TTC549 (cell line): ENCODE data around the gene ELOA.
"Not testable (repeated sequence)": the region's sequence is repeated elsewhere in the genome, so short reads cannot be mapped to it uniquely, and the experiment has no call there.

ENCODE experiments used
- FAIRE-seq: peaks from 2 replicates; lab custom pipeline; 2012; peaks lifted over from hg19 to GRCh38; lab: Jason Lieb, UNC

Gene ELOA

DNA sequence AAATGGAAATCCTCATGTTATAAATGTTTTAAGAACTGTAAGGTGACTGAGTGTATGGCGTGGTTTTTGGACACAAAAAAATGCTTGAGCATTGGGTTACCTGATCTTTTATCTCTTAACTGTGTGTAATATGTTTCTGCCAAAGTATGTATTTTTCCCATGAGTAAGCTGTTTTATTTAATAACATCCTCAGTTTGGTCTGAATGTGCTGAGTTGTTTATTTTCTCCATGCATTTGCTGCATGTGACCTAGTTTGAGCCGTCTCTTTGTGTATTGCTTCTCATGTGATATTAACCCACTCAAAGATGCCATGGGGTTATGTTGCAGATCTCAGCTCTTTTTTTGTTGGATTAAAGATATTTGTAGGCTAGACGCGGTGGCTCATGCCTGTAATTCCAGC lies 41.6 kb downstream of the ELOA start:
- no peak for FAIRE-seq

DNA sequence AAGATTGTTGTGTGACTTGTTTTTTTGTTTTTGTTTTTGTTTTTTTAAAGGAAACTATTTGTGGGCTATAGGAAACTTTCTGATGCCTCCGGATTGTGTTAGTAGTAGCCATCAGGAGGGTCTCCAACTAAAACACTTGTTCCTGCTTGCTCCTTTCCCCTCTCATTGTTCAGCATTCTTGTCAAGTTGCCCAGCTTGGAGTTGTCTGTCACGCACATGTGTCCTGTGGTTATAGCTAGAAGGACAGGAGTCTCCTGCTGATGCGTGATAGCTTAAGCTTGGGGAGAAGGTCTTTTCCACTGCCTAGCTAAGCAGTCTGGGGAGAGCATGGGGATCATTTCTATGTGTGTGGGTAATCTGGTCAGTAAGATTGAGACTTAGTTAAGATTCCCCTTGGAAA lies 44.4 kb downstream of the ELOA start:
- FAIRE-seq: no peak

DNA sequence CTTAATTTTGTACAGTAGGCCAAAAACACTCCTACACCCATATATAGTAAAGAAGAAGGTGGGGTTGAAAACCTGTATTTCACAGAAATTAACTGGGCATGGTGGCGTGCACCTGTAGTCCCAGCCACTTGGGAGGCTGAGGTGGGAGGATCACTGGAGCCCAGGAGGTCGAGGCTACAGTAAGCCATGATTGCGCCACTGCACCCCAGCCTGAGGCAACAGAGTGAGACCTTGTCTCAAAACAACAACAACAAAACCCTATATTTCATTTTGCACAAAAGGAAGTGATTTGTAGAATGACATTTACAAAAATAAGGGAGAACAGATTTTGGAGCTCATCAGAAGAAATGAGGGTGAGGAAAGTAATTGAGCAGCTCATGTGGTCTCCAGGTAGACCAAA lies 45.4 kb downstream of the ELOA start:
- FAIRE-seq: no peak

DNA sequence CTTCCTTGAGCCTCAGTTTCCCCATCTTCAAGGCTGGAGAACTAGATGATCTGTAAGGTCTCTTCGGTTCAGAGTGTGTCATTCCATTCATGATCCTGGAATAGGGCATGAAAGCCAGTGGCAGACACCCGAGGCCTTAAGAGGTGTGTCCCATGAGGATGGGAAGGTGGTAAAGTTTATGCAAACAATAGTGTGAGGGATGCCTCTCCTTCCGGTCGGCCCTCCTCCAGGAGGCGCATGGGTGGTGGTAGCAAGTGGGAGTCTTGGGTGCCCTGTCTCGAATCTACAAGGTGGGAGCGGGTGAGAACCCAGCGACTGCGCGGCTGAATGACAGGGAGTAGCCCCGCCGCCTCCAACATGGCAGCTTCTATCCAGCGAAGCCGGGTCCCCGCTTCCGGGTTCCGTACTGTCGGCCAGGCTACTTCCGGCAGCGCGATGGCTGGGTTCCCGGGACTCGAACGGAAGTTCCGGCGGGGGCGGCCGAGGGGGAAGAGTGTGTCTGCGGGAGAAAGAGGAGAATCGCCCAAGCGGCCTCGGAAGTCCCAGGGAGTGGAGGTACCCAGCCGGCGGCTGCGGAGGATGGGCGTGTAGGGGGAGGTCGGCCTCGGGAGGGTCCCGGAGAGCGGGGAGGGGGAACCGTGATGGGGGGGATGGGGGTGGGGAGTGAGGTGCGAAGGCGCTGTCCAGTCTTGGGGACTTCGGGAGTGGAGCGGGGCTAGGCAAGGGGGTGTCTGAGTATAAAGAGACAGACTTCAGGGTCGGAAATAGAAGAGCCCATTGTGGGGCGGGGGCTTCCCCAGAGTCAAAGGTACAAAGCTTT lies 47.6 kb downstream of the ELOA start, which contains the start of gene LYPLA2:
Gene LYPLA2, plus strand, starts transcription at position 450 of the 820 bp plus-strand sequence. CDS start 1,538 bp downstream, outside the sequence.
- no peak for FAIRE-seq

DNA sequence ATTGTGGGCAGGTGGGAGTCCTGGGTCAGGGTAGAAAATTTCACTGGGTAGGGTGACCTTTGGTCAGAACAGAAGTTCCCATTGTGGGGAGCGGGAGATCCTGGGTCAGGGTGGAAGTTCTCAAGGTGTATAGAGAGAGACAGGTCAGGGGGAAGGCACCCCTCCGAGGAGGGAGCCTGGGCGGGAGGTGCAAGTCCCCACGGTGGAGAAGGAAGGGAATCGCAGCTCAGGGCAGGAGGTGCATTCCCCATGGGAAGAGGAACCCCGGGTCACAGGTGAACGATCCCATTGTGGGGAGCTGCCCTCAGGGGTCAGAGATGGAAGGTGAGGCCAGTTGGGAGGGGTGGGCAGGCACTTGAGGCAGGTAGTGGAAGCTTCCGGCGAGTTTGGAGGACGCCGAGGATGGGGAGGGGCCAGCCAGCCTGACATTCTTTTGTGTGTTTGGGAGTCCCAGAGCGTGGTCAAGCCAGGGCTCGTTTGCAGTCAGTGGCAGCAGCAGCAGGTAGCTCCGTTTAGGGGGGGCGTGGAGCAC lies 48.3 kb downstream of the ELOA start:
- FAIRE-seq: no peak

DNA sequence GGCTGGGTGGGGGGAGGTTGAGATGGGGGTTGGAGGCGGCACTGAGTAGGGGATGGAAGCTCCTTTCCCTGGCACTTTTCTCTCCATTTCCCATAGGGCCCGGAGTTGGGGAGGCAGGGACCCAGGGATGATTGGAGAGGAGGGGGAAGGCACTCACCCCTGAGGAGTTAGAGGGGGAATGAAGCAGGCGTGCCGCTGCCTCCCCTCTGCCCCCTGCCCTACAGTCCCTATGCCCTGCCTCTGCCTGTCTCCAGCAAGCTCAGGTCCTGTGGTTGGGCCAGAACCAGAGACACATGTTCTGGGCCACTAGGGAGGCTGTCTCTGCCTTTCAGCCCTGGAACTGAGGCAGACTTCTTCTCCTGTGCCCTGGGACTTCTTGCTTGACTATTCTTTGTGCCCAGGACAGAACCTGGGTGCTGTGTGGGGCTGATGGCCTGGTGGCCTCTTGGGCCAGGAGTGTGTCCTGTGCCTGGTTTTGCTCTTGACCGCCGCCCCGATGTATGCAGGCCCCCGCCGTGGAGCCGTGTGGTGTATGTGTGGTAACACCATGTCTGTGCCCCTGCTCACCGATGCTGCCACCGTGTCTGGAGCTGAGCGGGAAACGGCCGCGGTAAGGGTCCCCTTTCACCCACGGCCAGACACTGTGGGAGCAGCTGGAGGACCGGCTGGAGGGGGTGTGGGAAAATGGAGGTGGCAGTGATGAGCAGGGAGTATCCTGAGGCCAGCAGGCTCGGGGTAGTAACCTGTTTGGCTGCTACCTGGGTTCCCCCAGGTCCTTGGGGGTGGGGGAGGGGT lies 49.1 kb downstream of the ELOA start:
- no peak for FAIRE-seq

DNA sequence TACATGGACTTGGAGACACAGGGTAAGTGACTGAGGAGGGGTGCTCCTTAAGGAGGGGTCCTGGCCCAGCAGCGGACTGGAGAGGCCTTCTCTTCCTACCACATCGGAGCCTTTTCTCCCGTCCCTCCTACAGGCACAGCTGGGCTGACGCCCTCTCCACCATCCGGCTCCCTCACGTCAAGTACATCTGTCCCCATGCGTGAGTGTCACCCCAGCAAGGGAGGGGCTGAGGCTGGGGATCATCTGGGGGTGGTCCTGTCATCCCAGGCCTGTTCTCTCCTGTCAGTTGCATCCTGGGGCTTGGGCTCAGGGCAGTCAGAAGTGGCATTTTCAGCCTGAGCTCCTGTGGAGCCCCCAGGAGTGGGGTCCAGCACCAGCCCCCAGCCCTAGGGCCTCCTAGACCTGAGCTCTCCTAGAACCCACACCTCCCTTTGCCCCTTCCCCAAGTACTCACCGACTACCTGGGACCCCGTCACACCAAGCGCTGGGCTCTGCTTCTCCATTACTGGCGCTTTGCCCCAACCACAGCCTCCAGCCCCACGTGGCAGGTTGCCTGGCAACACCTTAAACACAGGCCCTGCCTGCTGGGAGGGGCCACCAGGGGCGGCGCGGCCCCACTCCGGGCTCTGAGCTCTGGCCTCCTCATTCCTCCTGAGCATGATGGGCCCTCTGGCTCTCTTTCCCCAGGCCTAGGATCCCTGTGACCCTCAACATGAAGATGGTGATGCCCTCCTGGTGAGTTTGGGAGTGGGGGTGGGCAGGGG lies 49.9 kb downstream of the ELOA start:
- no peak for FAIRE-seq

DNA sequence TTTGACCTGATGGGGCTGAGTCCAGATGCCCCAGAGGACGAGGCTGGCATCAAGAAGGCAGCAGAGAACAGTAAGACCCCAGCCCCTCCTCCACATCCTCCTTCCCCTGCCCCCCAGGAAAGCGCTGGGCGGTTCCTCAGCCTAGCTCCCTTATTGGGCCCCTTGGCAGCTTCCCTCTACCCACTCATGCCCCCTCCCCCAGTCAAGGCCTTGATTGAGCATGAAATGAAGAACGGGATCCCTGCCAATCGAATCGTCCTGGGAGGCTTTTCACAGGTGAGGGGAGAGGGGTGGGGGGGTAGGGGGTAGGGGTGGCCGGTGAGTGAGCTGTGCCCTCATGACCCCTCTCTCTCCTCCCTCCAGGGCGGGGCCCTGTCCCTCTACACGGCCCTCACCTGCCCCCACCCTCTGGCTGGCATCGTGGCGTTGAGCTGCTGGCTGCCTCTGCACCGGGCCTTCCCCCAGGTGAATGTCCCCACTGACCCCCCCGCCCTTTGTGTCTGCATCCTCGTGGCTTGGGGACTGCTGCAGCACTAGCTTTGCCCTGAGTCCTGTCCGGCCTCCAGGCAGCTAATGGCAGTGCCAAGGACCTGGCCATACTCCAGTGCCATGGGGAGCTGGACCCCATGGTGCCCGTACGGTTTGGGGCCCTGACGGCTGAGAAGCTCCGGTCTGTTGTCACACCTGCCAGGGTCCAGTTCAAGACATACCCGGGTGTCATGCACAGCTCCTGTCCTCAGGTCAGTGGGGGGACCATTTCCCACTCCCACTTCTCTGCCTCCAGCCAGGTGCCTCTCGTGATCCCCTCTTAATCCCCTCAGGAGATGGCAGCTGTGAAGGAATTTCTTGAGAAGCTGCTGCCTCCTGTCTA lies 50.8 kb downstream of the ELOA start:
- no peak for FAIRE-seq

DNA sequence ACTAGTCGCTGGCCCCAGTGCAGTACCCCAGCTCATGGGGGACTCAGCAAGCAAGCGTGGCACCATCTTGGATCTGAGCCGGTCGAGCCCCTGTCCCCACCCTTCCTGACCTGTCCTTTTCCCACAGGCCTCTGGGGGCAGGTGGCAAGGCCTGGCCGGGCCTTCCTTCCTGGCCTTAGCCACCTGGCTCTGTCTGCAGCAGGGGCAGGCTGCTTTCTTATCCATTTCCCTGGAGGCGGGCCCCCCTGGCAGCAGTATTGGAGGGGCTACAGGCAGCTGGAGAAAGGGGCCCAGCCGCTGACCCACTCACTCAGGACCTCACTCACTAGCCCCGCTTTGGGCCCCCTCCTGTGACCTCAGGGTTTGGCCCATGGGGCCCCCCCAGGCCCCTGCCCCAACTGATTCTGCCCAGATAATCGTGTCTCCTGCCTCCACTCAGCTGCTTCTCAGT lies 51.5 kb downstream of the ELOA start:
- not testable (repeated sequence) for FAIRE-seq

DNA sequence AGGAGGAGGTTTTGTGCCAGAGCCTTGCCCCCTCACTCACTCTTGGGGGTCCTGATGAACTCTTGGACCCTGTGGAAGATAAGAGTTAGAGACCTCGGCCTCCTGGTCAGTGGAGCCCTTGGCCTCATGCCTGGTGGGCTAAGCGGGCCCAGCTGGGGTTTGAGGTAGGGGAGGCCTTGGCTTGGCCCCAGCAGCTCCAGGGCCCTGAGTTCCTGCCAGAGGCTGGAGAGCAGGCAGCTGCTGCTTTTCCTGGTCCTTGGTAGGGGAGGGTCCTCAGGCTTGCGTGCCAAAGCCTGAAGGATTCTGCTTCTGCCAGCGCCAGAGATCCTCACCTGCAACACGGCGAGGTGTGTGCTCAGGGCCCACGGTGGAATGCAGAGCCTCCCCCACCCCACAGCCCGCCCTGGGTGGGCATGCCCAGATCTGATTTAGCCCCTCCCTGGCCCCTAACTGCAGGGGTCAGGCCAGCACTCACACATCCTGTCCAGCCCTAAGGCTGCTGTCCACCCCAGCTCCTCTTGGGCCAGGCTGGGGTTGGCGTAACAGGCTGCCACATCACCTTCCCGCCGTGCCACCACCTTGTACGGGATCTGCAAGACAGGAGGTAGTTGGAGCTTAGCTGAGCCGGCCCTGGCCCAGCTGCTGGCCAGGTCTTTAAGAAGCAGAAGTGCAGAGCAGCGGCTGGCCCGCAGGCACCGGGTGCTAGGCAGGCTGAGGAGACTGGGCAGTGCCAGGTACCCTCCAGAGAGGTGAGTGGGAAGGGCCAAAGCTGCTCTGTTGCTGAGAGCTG lies 52.6 kb downstream of the ELOA start:
- no peak for FAIRE-seq

DNA sequence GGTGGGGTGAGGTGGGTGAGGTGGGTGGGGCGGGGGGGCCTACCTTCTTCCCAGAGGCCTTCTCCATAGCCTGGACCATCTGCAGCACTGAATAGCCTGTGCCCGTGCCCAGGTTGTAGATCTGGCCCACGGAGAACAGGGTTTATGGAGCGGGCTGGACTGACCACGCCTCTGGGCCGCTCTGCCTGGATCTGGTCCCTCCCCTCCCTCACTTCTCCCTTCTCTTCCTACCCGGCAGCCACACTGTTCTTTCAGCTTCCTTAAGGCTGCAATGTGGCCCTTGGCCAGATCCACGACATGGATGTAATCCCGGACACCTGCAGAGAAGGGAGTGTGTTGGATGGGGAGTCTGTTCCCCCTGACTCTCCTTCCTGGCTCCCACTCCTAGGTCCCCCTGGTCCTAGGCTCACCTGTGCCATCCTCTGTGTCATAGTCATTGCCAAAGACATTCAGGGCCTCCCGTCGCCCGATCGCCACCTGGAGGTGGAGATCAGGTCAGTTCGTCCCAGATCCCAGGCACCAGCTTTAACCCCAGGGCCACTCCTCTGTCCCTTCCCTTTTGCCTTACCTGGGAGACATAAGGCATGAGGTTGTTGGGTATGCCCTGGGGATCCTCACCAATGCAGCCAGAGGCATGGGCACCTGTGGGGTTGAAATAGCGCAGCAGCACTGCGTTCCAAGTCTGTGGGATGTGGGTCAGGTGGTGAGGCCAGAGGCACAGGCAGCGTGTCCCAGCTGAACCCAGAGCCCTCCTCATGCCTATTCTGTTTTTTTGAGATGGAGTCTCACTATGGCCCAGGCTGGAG lies 53.4 kb downstream of the ELOA start:
- no peak for FAIRE-seq

DNA sequence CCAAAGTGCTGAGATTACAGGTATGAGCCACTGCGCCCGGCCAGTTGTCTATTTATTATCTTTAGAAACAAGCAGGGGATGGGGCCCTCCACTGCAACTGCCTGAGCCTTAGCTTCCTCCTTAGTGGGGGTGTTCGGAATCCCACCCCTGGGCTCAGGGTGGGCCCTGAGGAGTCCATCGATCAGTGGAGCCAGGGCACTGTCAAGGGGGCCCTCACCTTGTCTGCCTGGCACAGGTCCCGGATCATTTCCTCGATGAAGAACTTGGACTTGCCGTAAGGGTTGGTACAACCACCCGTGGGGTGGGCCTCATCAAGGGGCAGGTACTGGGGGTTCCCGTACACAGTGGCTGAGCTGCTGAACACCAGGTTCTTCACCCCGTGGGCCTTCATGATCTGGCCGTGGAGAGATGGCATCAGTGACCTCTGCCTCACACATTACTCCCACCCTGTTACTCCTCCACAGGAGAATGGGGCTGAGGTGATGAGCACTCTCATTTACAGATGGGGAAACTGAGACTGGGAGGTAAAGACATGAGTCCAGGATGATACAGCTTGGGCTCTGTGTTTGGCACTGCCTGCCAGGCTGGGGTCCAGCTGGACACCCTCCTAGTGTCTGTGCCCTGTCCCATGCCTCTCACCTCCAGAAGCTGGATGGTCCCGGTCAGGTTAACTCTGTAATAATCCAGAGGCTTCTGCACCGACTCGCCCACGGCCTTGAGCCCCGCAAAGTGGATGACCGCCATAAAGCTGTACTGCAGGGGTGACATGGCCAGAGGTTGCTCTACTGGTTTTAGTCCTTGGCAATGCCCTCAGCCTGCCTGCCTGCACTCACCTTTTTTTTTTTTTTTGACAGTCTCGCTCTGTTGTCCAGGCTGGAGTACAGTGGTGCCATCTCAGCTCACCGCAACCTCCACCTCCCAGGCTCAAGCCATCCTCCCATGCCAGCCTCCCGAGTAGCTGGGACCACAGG lies 54.5 kb downstream of the ELOA start:
- no peak for FAIRE-seq

DNA sequence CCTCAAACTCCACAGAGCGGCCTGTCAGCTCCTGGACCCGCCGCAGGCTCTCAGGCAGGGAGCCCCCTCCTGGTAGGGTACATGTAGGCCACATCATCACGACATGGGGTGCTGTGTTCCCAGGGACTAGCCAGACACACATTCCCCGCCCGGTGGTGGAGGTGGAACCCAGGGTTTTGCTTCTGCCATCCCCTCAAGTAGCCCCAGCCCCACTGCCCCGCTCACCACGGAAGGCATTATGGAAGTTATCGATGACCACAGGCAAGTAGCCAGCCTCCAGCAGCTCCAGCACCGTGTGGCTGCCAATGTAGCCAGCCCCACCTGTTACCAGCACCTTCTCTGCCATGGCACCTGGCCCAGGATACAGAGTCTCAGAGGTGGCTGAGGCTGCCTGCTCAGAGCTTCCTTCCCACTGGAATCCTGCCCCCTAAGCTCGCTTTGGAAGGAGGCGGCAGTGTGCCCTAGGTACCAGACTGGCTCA lies 55.4 kb downstream of the ELOA start:
- no peak for FAIRE-seq

DNA sequence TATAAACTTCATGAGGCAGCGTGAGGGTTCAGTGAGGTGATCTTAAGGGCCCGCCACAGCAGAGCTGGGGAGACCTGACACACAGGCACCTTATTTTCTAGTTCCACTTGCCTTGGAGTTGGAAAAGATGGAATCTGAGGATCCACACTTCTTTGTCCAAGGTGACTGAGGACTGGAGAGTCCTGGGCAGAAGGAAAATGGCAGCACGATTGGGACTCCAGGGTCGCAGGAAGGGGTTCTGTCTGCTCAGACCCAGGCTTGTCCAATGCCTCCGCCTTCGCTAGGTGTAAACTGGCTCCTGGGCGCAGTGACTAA lies 55.9 kb downstream of the ELOA start:
- no peak for FAIRE-seq

DNA sequence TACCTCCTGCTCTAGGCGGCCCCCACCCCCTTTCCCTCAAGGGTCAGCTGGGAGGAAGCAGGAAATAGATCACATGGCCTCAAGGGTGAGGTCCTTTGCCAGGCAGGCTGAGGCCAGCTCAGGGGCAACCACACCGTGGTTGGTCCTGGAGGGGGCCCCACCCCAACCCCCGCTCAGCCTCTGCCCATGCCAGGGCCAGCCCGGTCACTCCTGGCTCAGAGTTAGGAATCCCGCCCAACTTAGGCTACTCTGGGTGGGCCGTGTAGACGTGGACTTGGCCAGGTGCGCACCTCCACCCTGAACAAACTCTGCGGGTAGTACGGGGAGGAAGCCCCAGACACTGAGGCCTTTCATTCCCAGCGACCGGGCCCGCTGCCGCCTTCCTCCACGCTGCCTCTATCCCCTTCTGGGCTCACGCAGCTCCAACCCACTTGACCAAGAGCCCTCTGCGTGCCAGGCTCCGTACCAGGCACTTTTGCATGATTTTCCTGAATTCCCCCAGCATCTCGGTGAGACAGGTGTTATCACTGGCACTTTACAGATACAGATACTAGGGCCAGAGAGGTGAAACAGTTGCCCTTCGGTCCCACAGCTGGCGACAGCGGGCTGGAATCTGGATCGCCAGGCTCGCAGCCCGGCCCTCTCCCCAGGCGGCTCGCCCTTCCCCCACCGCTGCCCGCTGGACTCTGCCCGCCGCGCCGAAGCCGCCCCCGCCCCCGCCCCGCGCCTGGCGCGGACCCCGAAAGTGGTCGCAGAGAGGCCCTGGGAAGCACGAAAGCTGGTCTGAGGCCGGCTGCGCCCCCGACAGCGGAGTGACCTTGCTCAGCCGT lies 56.5 kb downstream of the ELOA start:
- FAIRE-seq: no peak

DNA sequence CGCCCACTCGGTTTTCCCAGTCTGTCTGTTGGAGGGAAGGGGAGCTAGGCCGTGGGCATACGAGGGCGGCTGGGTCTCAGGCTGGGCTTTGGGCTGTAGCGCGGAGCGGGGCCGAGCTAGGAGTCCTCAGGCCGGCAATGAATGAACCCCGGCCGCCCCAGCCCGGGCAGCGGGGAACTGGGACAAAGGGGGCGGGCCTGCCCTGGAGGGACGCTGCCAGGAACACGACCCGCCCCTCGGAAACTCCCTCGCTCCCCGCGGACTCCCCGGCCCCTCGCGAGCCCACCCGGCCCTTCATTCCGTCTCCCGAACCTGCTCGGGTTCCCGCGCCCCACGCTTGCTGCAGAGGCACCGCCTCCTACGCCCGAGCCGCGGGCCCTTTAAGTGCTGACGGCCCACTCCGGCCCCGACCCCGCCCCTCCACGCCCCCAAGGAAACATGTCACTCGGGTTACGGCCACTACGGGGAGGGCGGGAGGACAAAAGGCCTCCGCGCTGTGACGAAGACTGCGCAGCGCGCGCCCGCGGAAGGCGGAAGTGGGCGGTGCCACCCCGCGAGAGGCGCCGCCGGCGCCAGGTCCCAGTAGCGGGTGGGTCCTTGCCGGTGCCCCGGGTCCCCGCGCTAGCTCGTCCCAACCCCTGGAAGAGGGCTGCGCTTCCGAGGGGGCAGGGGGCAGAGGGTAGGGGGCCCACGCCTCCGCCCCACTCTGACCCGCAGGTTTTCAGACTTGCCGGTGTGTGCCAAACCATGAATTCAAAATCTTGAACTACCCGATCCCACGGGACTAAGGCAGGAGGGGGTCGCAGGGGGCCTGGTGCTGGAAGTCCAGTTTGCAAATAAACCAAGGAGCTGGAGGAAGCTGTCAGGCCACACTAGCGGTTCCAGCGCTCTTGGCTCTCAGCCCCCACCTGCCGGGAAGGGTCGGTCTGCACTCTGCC lies 57.4 kb downstream of the ELOA start, which contains the start of gene GALE:
Gene GALE, minus strand, starts transcription at position 355 of the 938 bp plus-strand sequence. CDS start 1,747 bp downstream, outside the sequence.
- no peak for FAIRE-seq
